Activated B cell treated with CpG ODN at 0.5 μM for 24 hours (primary cell): ENCODE data around the gene NPIPB4. TPM values are rescaled to one million over a fixed set of nuclear protein-coding genes. Genes with fewer than 3 reads are reported as not detected.

Experiments
- total RNA-seq: library from RNA; stranded (reverse); gene quantifications from 2 replicates; pipeline ENCODE4 v1.2.3, GENCODE V29; 2022

The NPIPB4 gene
- total RNA-seq, 1 donor from 2014 or later: 546 TPM

Other genes starting within 250 kb of the NPIPB4 start
- 0.29 and 0.46 TPM in 2 replicates for gene IGSF6, start 205.1 kb downstream of the NPIPB4 start, total RNA-seq
- gene OTOA, start 193.8 kb downstream of the NPIPB4 start, total RNA-seq: 0.42 and 0.60 TPM in 2 replicates
- 207 and 230 TPM in 2 replicates for gene UQCRC2, start 95.6 kb upstream of the NPIPB4 start, total RNA-seq
- not detected in 2 replicates for gene PDZD9, start 143.4 kb upstream of the NPIPB4 start, total RNA-seq
- 14.3 and 21.3 TPM in 2 replicates for gene MOSMO, start 150.4 kb upstream of the NPIPB4 start, total RNA-seq
- gene VWA3A, start 234.8 kb upstream of the NPIPB4 start, total RNA-seq: 0.53 and 0.54 TPM in 2 replicates